LNCAP (cell line): ENCODE measurements around the gene NXPE3.
A peak's percentile ranks its signal among the peaks of the same experiment; 100 is the strongest.

Experiments used
- TF ChIP-seq, protein P1 (sequence below): fragments of 450-650 bp; IDR thresholded peaks from 2 replicates; pipeline ENCODE4 v1.5.1; 2017; ENCODE audit warnings: mild to moderate bottlenecking

NXPE3 gene

DNA sequence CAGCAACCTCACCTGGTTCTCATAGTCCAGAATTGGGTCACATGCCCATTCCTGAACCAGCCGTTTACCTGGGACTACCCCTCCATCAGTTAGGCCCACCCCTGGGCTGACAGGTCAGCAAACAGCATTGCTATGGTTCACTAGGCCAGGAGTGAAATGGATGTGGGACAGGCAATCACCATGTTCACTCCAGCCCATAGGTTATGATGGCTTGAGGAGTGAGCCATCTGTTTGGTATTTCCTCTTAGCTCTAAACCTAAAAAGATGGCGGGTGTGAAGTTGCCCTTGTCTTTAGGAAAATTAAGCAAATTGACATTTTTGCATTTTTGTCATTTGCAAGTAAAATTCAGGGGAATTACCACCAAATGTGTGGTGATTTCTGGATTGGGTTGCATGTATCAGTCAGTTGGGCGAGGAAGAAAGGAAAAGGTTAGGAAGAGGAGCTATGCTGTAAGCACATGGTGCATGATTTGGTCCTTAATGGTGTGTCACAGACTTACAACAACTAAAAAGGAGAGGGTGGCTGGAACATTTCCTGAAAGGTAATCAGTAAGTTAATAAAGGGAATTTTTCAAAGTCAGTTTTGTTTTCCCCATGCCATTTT lies 17.2 kb downstream of the NXPE3 start:
- TF ChIP-seq, protein P1, sequence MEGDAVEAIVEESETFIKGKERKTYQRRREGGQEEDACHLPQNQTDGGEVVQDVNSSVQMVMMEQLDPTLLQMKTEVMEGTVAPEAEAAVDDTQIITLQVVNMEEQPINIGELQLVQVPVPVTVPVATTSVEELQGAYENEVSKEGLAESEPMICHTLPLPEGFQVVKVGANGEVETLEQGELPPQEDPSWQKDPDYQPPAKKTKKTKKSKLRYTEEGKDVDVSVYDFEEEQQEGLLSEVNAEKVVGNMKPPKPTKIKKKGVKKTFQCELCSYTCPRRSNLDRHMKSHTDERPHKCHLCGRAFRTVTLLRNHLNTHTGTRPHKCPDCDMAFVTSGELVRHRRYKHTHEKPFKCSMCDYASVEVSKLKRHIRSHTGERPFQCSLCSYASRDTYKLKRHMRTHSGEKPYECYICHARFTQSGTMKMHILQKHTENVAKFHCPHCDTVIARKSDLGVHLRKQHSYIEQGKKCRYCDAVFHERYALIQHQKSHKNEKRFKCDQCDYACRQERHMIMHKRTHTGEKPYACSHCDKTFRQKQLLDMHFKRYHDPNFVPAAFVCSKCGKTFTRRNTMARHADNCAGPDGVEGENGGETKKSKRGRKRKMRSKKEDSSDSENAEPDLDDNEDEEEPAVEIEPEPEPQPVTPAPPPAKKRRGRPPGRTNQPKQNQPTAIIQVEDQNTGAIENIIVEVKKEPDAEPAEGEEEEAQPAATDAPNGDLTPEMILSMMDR, result no peak

DNA sequence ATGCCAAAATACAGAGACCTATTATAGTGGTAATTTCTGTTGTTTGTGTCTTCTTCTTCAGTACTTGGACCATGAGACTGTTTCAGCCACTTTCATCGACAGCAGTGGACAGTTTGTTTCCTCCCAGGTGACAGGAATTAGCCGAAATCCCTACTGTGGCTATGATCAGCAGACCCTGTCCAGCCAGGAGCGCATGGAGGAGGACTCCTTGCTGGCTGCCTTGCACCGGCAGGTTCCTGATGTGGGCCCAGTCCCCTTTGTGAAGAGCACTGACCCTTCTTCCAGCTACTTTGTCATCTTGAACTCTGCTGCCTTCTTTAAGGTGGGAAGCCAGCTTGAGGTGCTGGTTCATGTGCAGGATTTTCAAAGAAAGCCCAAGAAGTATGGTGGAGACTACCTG lies 22.2 kb downstream of the NXPE3 start:
- TF ChIP-seq, protein P1, result no peak

DNA sequence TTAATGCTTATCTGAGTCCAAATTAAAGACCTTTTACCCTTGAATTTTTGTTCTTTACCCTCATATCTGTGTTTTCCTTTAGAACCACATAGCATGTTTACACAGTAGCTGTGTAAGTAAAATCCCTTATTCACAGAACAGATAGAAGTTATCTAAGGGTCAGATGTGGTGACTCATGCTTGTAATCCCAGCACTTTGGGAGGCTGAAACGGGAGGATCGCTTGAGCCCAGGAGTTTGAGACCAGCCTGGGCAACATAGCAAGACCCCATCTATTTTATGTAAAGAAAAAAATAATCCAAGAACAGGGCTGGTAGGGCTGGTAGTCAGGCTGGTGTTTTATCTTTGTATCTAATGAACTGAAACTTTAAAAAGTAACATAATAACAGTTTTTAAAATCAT lies 23.2 kb downstream of the NXPE3 start:
- TF ChIP-seq, protein P1, result no peak

DNA sequence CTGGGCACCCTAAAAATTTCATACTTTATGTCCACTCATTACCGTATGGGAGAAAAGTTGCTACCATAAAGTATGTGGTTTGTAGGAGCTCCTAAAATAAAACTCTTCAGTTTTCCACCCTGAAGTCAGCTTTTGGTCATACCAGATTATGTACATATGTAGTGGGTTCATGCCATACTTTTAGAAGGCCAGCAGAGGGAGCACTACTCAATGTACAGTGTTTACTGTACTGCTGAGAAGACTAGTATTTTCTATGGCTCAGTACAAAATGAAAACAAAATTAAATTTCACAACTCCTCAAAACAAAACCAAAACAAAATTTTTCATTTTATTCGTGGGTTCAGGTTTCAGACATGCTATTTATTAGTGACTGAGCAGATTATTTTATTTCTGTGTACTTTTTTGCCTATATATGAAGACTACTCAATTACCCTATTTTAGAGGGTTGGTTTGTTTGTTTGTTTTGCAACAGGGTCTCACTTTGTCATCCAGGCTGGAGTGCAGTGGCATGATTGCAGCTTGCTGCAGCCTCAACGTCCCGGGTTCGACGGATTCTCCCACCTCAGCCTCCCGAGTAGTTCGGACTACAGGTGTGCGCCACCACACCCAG lies 24.3 kb downstream of the NXPE3 start:
- TF ChIP-seq, protein P1, result peak; percentile 87

DNA sequence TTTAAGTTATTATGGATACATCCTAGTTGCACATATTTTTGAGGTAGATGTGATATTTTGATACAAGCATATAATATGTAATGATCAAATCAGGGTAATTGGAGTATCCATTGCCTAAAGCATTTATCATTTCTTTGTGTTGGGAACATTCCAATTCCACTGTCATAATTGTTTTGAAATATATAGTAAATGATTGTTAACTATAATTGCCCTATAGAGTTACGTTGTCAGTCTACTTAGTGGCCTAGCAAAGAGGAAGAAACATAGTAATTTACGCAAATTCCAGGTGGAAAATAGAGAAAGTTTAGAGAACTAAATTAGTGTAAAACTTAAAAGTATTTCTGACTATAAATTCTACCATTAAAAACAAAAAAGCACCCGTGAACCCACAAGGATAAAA lies 24.9 kb downstream of the NXPE3 start:
- TF ChIP-seq, protein P1, result no peak

DNA sequence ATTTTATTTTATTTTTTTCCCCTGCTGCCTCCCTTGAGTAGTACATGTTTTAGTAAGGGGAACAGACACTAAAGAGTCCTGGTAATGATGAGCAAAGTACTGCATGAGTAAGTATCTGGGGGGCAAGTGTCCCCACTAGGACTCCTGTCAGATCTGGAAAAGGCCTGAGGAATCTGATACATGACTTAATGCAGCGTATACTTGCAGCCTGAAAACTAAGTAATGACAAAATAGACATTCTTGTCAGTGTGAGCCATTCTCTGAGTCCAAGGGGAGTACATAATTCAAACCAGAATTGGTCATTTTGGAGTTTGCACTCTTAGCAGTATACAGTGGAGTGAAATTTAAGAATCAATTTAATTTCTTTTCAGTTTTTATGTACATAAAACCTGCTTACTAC lies 27.5 kb downstream of the NXPE3 start:
- TF ChIP-seq, protein P1, result no peak

DNA sequence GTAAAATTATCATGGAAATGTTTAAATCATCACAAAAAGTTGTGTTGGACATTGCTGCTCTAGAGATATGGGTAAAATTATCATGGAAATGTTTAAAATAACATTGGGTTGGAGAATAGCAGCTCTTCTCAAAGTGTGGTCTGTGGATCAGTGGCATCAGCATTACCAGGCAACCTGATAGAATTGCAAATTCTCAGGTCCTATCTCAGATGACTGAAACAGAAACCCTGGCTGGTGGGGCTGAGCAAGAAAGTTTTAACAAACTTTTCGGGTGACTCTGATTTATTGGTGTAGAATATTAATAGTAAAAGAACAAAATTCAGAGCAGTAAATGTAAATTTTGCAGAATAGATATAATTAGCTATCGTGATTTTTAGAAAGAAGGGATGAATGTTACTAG lies 28.9 kb downstream of the NXPE3 start:
- TF ChIP-seq, protein P1, result no peak
